ENCODE measurements around the gene ARHGEF17. TPM values are rescaled to one million over a fixed set of nuclear protein-coding genes. Genes with fewer than 3 reads are reported as not detected.

The ARHGEF17 gene
- total RNA-seq, 2 donors from 2014 or later = 0.06 to 0.42 TPM

DNA sequence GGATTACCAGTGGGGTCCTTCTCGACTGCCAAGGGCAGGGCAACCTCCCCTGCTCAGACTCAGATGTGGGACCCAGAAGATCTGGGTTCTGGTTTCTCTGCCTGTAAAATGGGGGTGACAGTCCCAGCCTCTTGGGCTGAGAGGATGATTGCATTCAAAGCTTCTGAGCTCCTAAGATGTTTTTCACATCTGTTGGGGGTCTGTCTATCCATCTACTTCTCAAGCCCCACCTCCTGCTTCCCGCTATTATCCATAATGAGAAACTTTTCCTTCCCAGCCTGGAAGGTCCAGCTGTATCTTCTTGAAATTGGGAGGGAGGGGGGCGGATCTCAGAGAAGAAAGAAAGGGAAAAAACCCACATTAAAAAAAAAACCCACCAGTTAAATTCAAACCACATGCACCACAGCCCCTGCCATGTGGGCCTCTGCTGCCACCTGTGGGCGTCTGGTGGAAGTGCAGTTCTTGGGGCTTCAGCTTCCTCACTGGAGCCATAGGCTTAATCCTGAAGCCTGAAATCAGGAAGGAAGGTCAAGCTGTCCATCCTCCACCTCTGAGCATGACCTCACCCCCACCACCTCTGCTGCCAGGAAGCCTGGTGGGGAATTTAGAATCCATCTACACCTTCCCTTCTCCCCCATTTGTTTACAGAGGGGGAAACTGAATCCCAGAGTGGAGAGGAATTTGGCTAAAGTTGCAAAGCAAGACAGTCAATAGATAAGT, 27.3 kb downstream of the ARHGEF17 start:
- Mint-ChIP-seq H3K4me1 (no peaks in the 10 kb centered on the region), H3K36me3 (ENCODE audit: low read depth) (no peaks in the 10 kb centered on the region), H3K4me3 (no peak overlapping the region), H3K27ac (no peak overlapping the region), H3K9me3 (no peaks in the 10 kb centered on the region), H3K27me3 (no peaks in the 10 kb centered on the region)
- peak; percentile 70 for ATAC-seq (replicated peaks)

DNA sequence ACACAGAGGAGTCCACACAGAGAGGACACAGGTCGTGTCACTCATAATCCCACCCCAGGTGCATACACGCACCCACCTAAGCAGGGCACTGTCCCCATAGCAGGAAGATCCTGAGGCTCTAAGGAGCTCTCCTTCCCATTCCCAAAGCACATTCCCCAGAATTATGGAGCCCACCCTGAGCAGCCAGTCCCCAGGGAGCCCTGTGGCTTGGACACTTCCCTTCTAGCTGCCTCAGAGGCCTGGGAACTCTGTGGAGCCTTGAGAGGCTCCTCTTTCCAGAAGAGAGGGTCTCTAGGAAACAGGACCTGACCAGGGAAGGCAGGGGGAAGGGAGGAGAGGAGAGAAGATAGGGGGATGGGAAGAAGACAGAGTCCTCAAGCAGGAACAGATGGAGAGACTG, 29.8 kb downstream of the ARHGEF17 start:
- H3K9me3 Mint-ChIP-seq = no peaks in the 10 kb centered on the region
- no peak overlapping the region for H3K27ac Mint-ChIP-seq
- no peak for ATAC-seq (replicated peaks)
- no peaks in the 10 kb centered on the region for H3K36me3 Mint-ChIP-seq (ENCODE audit: low read depth)
- no peaks in the 10 kb centered on the region for H3K4me1 Mint-ChIP-seq
- H3K4me3 Mint-ChIP-seq = no peak overlapping the region
- H3K27me3 Mint-ChIP-seq = no peaks in the 10 kb centered on the region

DNA sequence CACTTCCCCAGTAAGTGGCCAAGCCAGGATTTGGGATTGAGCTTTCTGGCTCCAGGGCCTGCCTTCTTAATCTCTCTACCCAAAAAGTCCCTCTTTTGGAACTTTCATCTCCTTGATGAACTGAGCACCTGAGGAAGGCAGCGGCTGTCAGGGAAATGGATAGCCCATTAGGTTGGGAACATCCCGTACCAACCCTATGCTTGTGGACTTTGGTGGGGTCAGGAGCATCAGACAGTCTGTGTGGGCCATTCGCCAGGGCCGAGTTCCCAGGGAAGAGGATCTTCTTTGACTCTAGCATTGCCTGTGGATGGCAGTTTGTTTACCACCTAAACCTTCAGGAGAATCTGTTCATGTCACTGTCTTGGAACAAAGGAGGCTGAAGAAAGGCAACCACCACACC, 30.2 kb downstream of the ARHGEF17 start:
- Mint-ChIP-seq H3K4me3 (no peak overlapping the region), H3K27me3 (no peaks in the 10 kb centered on the region), H3K4me1 (no peaks in the 10 kb centered on the region), H3K27ac (no peak overlapping the region), H3K36me3 (ENCODE audit: low read depth) (no peaks in the 10 kb centered on the region), H3K9me3 (no peaks in the 10 kb centered on the region)
- ATAC-seq (replicated peaks) = no peak

DNA sequence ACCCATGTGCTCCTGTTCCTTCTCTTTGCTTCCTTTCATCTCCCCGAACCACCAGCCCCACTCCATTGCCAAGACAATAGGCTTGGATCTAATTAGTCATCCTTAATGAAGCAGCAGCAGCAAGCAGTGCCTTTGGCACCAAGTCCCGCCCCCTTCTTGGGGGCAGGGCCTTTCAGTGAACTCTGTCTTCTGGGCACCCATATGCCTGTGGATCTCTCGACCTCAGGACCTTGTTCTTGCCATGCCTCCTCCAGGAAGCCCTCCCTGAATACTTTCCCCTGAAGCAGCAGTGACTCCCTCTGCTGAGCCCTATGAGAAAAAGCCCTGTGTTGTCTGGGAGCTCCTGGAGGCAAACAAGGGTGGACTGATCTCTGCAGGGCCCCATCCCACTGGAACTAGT, 32.1 kb downstream of the ARHGEF17 start:
- no peak overlapping the region for H3K27ac Mint-ChIP-seq
- H3K4me1 Mint-ChIP-seq = no peaks in the 10 kb centered on the region
- H3K4me3 Mint-ChIP-seq = no peak overlapping the region
- no peak for ATAC-seq (replicated peaks)
- no peaks in the 10 kb centered on the region for H3K36me3 Mint-ChIP-seq (ENCODE audit: low read depth)
- H3K27me3 Mint-ChIP-seq = no peaks in the 10 kb centered on the region
- no peaks in the 10 kb centered on the region for H3K9me3 Mint-ChIP-seq

DNA sequence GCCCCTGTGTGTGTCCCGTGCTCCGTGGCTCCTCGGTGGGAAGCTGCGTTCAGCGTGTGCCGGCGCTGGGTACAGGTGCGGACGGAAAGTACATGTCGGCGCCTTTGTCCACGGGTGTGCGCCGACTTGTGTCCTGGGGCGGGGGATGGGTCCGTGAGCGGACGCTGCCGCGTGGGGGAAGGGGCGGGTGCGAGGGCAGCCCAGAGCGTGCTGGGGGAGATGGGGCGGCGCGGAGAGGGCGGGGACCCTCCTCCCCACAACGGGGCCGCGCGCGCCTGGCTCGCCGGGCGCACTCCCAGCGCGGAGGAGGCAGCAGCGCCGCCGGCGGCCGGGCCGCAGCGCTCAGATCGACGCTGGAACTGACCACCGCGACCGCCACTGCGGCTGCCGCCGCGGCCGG, 34.6 kb downstream of the ARHGEF17 start:
- Mint-ChIP-seq H3K4me1 (no peaks in the 10 kb centered on the region), H3K27ac (no peak overlapping the region), H3K9me3 (no peaks in the 10 kb centered on the region), H3K27me3 (peaks cover 5% of the 10 kb centered on the region), H3K36me3 (ENCODE audit: low read depth) (no peaks in the 10 kb centered on the region), H3K4me3 (no peak overlapping the region)
- ATAC-seq (replicated peaks) = no peak

DNA sequence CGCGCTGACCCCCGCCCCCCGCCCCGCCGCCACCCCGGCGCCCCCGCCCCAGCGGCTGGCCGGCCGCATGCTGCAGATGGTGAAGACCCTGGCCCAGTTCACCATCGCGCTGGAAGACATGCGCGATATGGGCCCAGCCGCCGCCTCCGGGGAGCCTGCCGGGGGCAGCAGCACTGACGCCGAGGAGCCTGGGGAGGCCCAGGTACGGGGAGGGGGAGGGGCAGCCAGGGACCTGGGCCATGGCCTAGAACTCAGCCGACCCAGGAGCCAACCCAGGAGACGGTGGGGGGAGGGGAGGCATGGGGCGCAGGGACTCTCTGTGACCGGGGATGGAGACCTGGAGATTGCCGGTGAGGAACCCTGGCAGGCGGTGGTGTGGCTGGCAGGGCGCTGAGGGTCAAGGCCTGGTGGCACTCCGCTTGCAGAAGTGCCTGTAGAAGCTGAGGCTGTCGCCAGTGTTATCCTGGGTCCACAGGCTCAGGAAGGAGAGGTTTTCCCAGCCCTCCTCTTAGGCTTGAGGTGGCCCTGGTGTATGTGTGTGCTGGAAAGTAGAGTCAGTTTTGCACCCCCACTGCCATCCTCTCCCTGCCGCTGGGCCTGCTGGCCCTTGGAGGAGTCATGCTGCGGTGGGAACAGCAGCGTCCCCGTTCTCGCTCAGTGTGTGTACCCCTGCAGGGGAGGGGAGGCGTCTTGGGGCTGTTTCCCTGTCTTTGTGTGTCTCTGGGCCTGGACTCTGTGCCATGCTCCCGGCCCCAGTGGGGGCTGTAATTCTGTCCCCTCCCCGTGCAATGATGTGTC, 35.2 kb downstream of the ARHGEF17 start:
- H3K4me1 Mint-ChIP-seq = no peaks in the 10 kb centered on the region
- no peaks in the 10 kb centered on the region for H3K9me3 Mint-ChIP-seq
- ATAC-seq (replicated peaks) = no peak
- H3K27ac Mint-ChIP-seq = no peak overlapping the region
- no peaks in the 10 kb centered on the region for H3K36me3 Mint-ChIP-seq (ENCODE audit: low read depth)
- no peak overlapping the region for H3K4me3 Mint-ChIP-seq
- peaks cover 5% of the 10 kb centered on the region for H3K27me3 Mint-ChIP-seq

DNA sequence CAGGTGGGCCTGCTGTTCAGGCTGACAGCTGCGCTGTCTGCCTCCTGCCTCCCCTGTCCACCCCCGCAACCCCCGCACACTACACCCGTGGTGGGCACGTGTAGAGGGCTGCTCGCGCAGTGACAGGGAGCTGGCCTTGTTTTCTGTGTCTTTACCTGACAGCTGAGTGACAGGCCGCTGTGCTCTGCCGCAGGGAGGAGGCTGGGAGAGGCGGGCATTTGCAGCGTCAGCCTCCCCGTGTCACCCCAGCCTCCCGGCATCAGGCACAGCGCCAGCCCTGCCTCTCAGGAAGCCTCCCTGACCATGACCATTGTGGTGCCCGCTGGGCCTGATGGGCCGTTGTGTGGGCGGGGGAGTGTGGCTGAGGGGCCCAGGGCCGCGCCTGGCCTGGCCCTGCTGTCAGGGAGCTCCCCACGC, 36.1 kb downstream of the ARHGEF17 start:
- Mint-ChIP-seq H3K4me3 (no peak overlapping the region), H3K9me3 (no peaks in the 10 kb centered on the region), H3K36me3 (ENCODE audit: low read depth) (no peaks in the 10 kb centered on the region), H3K27me3 (peaks cover 5% of the 10 kb centered on the region), H3K4me1 (no peaks in the 10 kb centered on the region), H3K27ac (no peak overlapping the region)
- no peak for ATAC-seq (replicated peaks)

DNA sequence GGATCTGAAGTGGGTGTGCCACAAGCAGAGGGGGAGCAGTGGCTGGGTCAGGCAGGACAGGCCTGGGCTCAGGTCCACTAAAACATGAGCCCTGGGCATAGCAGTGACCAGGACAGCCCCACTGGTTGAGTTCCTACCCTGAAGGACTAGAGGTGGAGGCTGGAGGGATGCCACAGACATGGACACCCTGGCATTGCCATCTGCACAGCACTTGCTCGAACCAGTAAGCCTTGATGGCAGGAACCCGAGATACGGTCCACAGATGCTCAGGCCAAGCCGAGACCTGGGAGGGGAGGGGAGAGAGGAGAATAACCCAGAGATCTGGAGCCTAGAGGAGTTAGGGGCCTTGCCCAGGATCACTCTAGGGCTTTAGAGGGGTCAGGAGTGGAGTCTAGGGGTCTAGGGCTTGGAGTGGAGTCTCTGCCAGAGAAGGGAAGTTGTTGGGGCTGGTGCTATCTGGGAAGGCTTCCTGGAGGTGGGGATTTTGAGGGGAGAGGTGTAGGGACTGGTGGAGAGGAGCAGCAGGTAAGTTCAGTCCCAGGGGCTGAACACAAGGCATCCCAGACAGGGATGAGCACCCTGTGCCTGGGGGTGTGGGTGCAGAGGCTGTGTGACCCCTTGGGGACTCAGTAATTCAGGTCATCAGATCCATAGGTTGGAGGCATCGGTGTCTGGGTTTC, 37.5 kb downstream of the ARHGEF17 start:
- Mint-ChIP-seq H3K27ac (peak overlapping the region; percentile 15), H3K9me3 (no peaks in the 10 kb centered on the region), H3K4me3 (no peak overlapping the region), H3K36me3 (ENCODE audit: low read depth) (no peaks in the 10 kb centered on the region), H3K4me1 (no peaks in the 10 kb centered on the region), H3K27me3 (peaks cover 5% of the 10 kb centered on the region)
- ATAC-seq (replicated peaks) = no peak

DNA sequence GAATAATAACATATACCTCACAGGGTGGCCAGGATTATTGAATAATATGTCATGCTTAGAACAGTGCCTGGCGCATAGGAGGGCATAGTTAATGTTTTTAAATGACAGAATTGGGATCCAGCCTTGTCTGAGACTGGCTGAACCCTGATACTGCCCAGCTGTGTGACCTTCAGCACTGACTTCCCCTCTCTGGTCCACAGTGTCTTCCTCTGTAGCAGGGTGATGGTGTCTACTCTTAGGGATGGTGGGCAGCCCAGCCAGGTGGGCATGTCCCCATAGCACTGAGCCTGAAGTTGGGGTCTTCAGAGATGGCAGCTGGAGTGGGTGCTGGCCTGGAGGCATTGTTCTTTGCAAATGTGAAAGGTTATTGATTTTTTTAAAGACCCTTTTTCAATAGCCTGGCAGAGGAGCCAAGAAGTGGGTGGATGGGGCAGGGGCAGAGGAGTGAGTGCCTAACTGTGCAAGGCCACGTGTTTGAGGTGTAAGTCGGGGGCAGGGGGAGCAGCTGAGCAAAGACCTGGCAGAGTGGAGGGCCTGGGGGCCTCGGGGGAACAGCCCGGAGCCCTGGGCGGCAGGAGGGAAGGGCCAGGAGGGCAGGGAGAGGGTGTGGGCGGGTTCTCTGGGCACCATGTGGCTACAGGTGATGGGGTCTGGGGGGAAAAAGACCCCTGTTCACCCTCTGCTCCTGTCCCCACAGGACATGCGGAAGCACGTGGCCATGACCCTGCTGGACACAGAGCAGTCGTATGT, 38.3 kb downstream of the ARHGEF17 start:
- no peaks in the 10 kb centered on the region for H3K9me3 Mint-ChIP-seq
- no peak overlapping the region for H3K4me3 Mint-ChIP-seq

DNA sequence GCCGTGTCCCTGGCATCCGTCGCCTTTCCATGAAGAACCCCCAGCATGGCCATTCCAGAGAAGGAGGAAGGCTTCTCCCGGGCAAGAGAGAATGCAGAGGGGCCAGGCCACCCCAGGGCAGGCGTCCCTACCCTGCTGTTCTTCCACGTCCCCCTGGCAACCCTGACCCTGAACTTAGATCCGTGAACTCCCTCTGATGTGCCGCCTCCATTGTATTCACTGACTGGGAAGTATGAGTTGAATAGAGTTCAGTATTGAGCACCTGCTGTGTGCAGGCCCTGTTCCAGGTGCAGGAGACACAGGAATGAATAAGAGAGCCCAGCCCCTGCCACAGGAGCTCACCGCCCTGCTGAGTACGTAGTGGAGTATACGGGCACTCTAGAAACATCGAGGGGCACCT, 39.0 kb downstream of the ARHGEF17 start:
- Mint-ChIP-seq H3K27ac (no peak overlapping the region), H3K27me3 (peaks cover 5% of the 10 kb centered on the region), H3K4me3 (no peak overlapping the region), H3K36me3 (ENCODE audit: low read depth) (no peaks in the 10 kb centered on the region), H3K9me3 (no peaks in the 10 kb centered on the region), H3K4me1 (no peaks in the 10 kb centered on the region)
- no peak for ATAC-seq (replicated peaks)

More for the DNA sequence above, 38.3 kb downstream of the ARHGEF17 start:
- Mint-ChIP-seq H3K27ac (peak overlapping the region; percentile 15), H3K4me1 (no peaks in the 10 kb centered on the region), H3K36me3 (ENCODE audit: low read depth) (no peaks in the 10 kb centered on the region), H3K27me3 (peaks cover 5% of the 10 kb centered on the region)
- no peak for ATAC-seq (replicated peaks)

DNA sequence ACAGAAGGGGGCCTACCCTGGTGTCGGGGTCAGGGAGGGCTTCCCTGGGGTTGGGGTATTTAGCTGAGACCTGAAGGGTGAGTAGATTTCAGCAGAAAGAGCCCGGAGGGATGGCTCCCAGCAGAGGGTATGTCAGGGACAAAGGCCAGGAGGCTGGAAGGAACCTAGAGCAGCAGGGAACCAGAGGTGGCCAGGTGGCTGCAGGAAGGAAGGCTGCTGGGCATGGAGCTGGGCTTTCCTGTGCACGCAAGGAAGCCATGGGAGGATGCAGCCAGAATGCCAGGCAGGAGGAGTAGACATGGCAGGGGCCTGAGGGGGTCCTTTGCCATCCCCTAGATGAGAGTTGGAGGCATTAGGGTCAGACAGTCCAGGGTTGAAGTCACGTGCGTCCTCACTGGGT, 40.8 kb downstream of the ARHGEF17 start:
- Mint-ChIP-seq H3K4me1 (no peaks in the 10 kb centered on the region), H3K9me3 (no peaks in the 10 kb centered on the region)

DNA sequence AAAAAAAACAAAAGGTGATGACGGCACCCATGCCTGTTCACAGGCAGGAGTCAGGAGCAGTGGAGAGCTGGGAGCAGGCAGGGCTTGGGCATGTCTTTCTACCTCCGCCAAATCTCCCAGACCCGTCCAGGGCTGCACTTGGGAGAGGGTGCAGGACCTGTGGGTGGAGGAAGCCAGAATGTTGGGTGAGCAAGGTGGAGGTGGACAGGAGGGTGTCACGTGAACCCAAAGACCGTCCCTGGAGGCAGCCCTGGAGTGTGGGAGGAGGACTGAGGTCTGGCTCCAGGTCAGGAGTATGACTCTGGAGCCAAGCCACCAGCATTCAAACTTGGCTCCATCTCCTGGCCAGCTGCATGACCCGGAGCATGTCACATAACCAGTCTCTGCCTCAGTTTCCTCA, 41.6 kb downstream of the ARHGEF17 start:
- Mint-ChIP-seq H3K4me3 (no peak overlapping the region), H3K36me3 (ENCODE audit: low read depth) (no peaks in the 10 kb centered on the region), H3K9me3 (no peaks in the 10 kb centered on the region), H3K27me3 (peaks cover 5% of the 10 kb centered on the region), H3K4me1 (no peaks in the 10 kb centered on the region), H3K27ac (no peak overlapping the region)
- ATAC-seq (replicated peaks) = no peak

More for the DNA sequence above, 40.8 kb downstream of the ARHGEF17 start:
- ATAC-seq (replicated peaks) = no peak
- Mint-ChIP-seq H3K27ac (no peak overlapping the region), H3K27me3 (peaks cover 5% of the 10 kb centered on the region), H3K36me3 (ENCODE audit: low read depth) (no peaks in the 10 kb centered on the region), H3K4me3 (no peak overlapping the region)

DNA sequence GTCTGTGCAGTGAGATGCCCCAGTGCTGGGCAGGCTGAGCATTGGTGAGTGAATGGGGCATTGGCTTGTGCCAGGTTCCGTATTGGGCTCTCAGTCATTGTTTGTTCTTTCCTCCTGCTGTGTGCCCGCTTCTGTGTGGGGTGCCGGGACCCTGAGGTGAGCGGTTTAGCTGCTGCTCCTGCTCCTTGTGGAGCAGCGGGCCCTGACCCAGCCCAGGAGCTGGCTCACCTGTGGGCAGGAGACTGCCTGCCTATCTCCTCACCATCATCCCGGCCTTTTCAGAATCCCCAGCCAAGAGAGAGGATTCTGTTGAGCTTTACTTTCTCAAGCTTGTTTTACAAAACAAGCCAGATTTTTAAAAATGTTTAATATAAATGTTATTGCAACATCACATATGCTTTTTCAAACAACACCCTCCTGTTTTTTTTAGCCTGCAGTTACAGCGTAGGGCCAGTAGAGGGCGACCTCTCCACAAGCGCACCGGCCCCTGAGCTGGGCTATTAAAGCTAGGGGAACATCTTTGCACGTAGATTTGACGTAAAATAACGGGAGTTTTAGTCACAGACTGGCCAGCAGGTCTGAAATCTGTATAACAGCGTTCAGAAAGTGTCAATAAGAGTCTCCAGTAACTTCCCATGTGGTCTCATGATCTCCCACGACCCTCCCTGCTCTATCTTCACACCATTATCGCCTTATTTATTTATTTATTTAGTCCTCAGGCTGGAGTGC, 43.0 kb downstream of the ARHGEF17 start:
- H3K9me3 Mint-ChIP-seq = no peaks in the 10 kb centered on the region
- peak; percentile 76 for ATAC-seq (replicated peaks)
- no peaks in the 10 kb centered on the region for H3K4me1 Mint-ChIP-seq
- H3K4me3 Mint-ChIP-seq = no peak overlapping the region
- H3K27ac Mint-ChIP-seq = no peak overlapping the region
- no peaks in the 10 kb centered on the region for H3K36me3 Mint-ChIP-seq (ENCODE audit: low read depth)
- H3K27me3 Mint-ChIP-seq = no peaks in the 10 kb centered on the region

DNA sequence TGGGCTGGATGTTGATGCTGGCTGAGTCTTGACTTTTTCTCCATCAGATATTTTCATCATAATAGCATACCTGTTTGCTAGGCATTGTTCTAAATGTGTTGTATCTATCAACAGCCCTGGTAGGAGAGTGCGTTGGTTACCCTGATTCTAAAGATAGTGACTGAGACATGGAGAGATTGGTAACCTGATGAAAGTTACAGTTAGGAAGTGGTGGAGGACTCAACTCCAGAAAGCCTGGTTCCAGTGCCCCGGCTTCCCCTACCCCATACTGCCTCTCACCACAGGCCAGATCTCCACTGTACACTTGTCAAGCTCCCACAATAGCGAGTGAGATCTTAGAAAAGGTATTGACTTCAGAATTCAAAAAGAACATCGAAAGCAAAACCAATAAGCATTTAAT, 45.3 kb downstream of the ARHGEF17 start:
- peak overlapping the region; percentile 7 for H3K27ac Mint-ChIP-seq

More for the DNA sequence above, 45.3 kb downstream of the ARHGEF17 start:
- H3K36me3 Mint-ChIP-seq (ENCODE audit: low read depth) = no peaks in the 10 kb centered on the region
- no peaks in the 10 kb centered on the region for H3K9me3 Mint-ChIP-seq
- H3K27me3 Mint-ChIP-seq = no peaks in the 10 kb centered on the region
- peak; percentile 37 for ATAC-seq (replicated peaks)
- H3K4me1 Mint-ChIP-seq = no peaks in the 10 kb centered on the region
- no peak overlapping the region for H3K4me3 Mint-ChIP-seq
